Mesendoderm (in vitro differentiated cells): Measurements from ENCODE around the gene B3GNT9. TPM values are rescaled to one million over a fixed set of nuclear protein-coding genes. Genes with fewer than 3 reads are reported as not detected.

Experiments
- DNase-seq: peaks from one replicate; pipeline ENCODE4 v3.0.0; 2013
- H2AK5ac ChIP-seq: 2 replicates; pipeline ENCODE4 v1.6.1; 2013; ENCODE audit warnings: low read length, inconsistent platforms
- H2BK120ac ChIP-seq: 2 replicates; pipeline ENCODE4 v1.6.1; 2013; ENCODE audit warnings: low read depth, mild to moderate bottlenecking, low read length, moderate library complexity, mixed read lengths
- H2BK15ac ChIP-seq: replicated peaks from 2 replicates; pipeline ENCODE4 v1.6.1; 2013; ENCODE audit warnings: low read depth, mild to moderate bottlenecking, moderate library complexity
- H2BK5ac ChIP-seq: 2 replicates; pipeline ENCODE4 v1.6.1; 2013; ENCODE audit warnings: low read length, inconsistent platforms
- H3K18ac ChIP-seq: 2 replicates; pipeline ENCODE4 v1.6.1; 2013; ENCODE audit warnings: mild to moderate bottlenecking, low read length, mixed read lengths
- H3K23ac ChIP-seq: one replicate; pipeline ENCODE4 v1.6.1; 2013; ENCODE audit warnings: low read length
- H3K27ac ChIP-seq: 2 replicates; pipeline ENCODE4 v1.5.1; 2013; ENCODE audit warnings: low read depth, mild to moderate bottlenecking, inconsistent platforms, low read length, moderate library complexity
- H3K27me3 ChIP-seq: 2 replicates; pipeline ENCODE4 v1.6.1; 2013; ENCODE audit warnings: low read length, control low read depth, mild to moderate bottlenecking, inconsistent platforms; ENCODE audit not compliant: insufficient read depth, poor library complexity
- H3K36me3 ChIP-seq: 2 replicates; pipeline ENCODE4 v1.6.1; 2013; ENCODE audit warnings: low read length, inconsistent platforms; ENCODE audit not compliant: control insufficient read depth, insufficient read depth
- H3K4ac ChIP-seq: one replicate; pipeline ENCODE4 v1.6.1; 2013; ENCODE audit warnings: low read depth, mild to moderate bottlenecking, low read length, moderate library complexity
- H3K4me1 ChIP-seq: 2 replicates; pipeline ENCODE4 v1.6.1; 2013; ENCODE audit warnings: low read depth, low read length, inconsistent platforms; ENCODE audit not compliant: control insufficient read depth
- H3K4me2 ChIP-seq: 2 replicates; pipeline ENCODE4 v1.6.1; 2013; ENCODE audit warnings: low read length
- H3K4me3 ChIP-seq: 2 replicates; pipeline ENCODE4 v1.5.1; 2013; ENCODE audit warnings: mild to moderate bottlenecking, low read length
- H3K56ac ChIP-seq: one replicate; pipeline ENCODE4 v1.6.1; 2013; ENCODE audit warnings: low read length
- H3K79me1 ChIP-seq: 2 replicates; pipeline ENCODE4 v1.6.1; 2013; ENCODE audit warnings: low read length, inconsistent platforms
- H3K79me2 ChIP-seq: 2 replicates; pipeline ENCODE4 v1.6.1; 2013; ENCODE audit warnings: mild to moderate bottlenecking, low read length; ENCODE audit not compliant: control insufficient read depth, insufficient read depth
- H3K9ac ChIP-seq: 2 replicates; pipeline ENCODE4 v1.6.1; 2013; ENCODE audit warnings: low read length, inconsistent platforms
- H4K5ac ChIP-seq: one replicate; pipeline ENCODE4 v1.6.1; 2013; ENCODE audit warnings: low read length
- H4K8ac ChIP-seq: one replicate; pipeline ENCODE4 v1.6.1; 2013; ENCODE audit warnings: low read depth, mild to moderate bottlenecking, control low read depth, low read length, moderate library complexity
- WGBS: extraction: QIAGEN DNeasy Blood & Tissue Kit; methylation state at CpG from one replicate; pipeline ENCODE4 v1.1.7; 2013; ENCODE audit warnings: low lambda C conversion rate, missing lambda C conversion rate; ENCODE audit not compliant: insufficient coverage; ENCODE audit errors: extremely low coverage; 5-methylcytosine and 5-hydroxymethylcytosine counted together
- polyA plus RNA-seq, 2 experiments: library from polyadenylated mRNA; stranded (reverse); fragments of 200-250 nt; gene quantifications; one replicate each; pipeline ENCODE4 v1.2.3, GENCODE V29; 2013

The B3GNT9 gene
- polyA plus RNA-seq (2013, experiment 1 of 2) = 2.2 TPM
- 2.0 TPM for polyA plus RNA-seq (2013, experiment 2 of 2)

DNA sequence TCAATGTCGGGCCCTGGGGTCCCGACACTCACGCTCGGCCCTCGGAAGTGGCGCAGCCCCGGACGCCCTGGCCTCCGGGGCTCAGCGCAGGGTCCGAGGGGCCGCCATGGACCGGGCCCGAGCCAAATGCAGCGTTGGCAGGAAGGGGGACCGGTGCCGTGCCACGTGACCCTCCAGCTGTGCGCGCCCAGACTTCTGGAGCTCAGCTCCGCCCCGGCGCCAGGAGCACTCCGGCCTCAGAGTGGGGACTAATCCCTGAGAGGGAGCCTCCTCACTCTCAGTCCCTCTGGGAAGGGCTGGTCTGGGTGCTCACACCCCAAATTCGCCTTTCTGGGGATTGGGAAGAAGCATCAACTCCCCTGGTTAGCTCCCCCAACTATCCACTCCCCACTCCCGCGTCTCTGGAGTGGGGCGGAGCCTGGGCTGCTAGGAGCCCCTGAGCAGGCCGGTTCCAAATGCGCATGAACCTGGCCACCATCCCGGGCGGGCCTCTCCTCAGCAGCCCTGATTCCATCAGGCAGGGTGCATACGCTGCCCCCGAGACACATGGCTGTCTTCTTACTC lies at the start of gene B3GNT9:
B3GNT9 (minus strand) TSS at position 166 of the 564 bp plus-strand sequence. CDS start 513 bp downstream, outside the sequence.
- no CpG with 5 or more reads among the region's 34 CpGs for WGBS
- Histone ChIP-seq H3K4ac (peak within 1 kb of the TSS; percentile 45), H2BK5ac (peak within 1 kb of the TSS; percentile 10), H4K8ac (no peak within 1 kb of the TSS), H3K79me1 (no peaks in the 10 kb centered on the region), H3K18ac (peak within 1 kb of the TSS; percentile 83), H3K4me2 (peak within 1 kb of the TSS; percentile 61), H3K36me3 (peaks cover 3% of the 10 kb centered on the region), H3K9ac (peak within 1 kb of the TSS; percentile 86), H3K4me1 (no peaks in the 10 kb centered on the region), H2BK15ac (no peak within 1 kb of the TSS), H2AK5ac (no peak within 1 kb of the TSS), H3K27me3 (peaks cover 23% of the 10 kb centered on the region), H3K23ac (no peak within 1 kb of the TSS), H3K56ac (peak within 1 kb of the TSS; percentile 96), H3K27ac (no peak within 1 kb of the TSS), H3K4me3 (peak within 1 kb of the TSS; percentile 63), H2BK120ac (peak within 1 kb of the TSS; percentile 10), H3K79me2 (no peaks in the 10 kb centered on the region), H4K5ac (no peak within 1 kb of the TSS)
- peak; percentile 76 for DNase-seq

- Histone ChIP-seq H2BK15ac (no peak overlapping the region), H3K36me3 (peaks cover 19% of the 10 kb centered on the region), H3K4me3 (no peak overlapping the region), H3K4me2 (no peak overlapping the region), H4K5ac (no peak overlapping the region), H3K23ac (no peak overlapping the region), H3K4me1 (no peaks in the 10 kb centered on the region), H3K56ac (peak overlapping the region; percentile 30), H2BK5ac (no peak overlapping the region), H3K9ac (no peak overlapping the region), H2AK5ac (no peak overlapping the region), H3K18ac (no peak overlapping the region), H4K8ac (no peak overlapping the region), H3K27ac (no peak overlapping the region), H2BK120ac (no peak overlapping the region), H3K27me3 (no peaks in the 10 kb centered on the region), H3K79me2 (no peaks in the 10 kb centered on the region), H3K4ac (no peak overlapping the region), H3K79me1 (no peaks in the 10 kb centered on the region)
- WGBS = no CpG with 5 or more reads among the region's 8 CpGs
- no peak for DNase-seq
Measured at GRCh38 chr16:67200491-67200890, 49.7 kb upstream of the B3GNT9 start.

- Histone ChIP-seq H3K36me3 (peaks cover 23% of the 10 kb centered on the region), H3K4me1 (no peaks in the 10 kb centered on the region), H3K9ac (peak overlapping the region; percentile 62), H3K56ac (peak overlapping the region; percentile 81), H2BK5ac (no peak overlapping the region), H3K79me2 (no peaks in the 10 kb centered on the region), H2BK120ac (no peak overlapping the region), H3K27ac (no peak overlapping the region), H3K4me3 (peak overlapping the region; percentile 42), H3K4ac (no peak overlapping the region), H3K18ac (no peak overlapping the region), H4K8ac (no peak overlapping the region), H2BK15ac (no peak overlapping the region), H3K23ac (no peak overlapping the region), H4K5ac (no peak overlapping the region), H2AK5ac (no peak overlapping the region), H3K4me2 (peak overlapping the region; percentile 53), H3K27me3 (no peaks in the 10 kb centered on the region), H3K79me1 (peaks cover under 1% of the 10 kb centered on the region)
- DNase-seq = peak; percentile 61
- no CpG with 5 or more reads among the region's 22 CpGs for WGBS
Measured at GRCh38 chr16:67199808-67200198, 49.0 kb upstream of the B3GNT9 start.

DNA sequence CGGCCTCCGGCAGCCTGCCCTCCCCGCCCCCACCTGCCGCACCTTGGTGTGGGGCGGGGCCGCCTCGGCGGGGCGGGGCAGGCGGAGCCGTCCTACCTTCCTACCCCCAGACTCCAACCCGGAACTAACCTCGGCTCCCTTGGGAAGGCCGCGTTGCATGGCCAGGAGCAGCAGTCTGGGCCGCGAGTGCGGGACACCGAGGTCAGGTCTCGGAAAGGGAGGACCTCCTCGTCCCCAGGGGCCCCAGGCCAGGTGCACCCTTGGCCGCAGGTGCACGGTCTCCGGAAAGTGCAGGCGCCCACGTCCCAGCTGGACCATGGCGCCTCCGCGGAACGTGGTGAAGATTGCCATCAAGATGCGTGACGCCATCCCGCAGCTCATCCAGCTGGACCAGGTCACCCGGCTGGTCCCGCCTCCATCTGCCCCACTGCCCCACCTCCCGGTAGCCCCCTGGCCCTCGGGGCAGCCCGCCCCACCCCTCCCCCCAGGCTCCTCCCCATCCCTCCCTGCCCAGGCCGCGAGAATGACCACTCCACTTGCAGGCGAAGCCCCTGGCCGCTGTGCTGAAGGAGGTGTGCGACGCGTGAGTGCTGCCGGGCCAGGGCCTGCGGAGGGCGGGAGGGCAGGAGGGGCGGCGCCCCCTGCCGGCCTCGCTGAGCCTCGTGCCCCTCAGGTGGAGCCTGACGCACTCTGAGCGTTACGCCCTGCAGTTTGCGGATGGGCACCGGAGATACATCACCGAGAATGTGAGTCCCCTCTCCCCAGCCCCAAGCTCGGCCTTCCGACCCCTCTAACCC lies 48.4 kb upstream of the B3GNT9 start, which contains the start of gene ELMO3:
ELMO3 (plus strand) TSS at position 121 of the 797 bp plus-strand sequence; CDS start at position 317, 196 bp downstream.
- no peak within 1 kb of the TSS for H3K27ac ChIP-seq
- H3K36me3 ChIP-seq = peaks cover 27% of the 10 kb centered on the region
- no peak within 1 kb of the TSS for H2BK120ac ChIP-seq
- WGBS = no CpG with 5 or more reads among the region's 61 CpGs
- no peak within 1 kb of the TSS for H3K18ac ChIP-seq
- H4K8ac ChIP-seq = no peak within 1 kb of the TSS
- no peak within 1 kb of the TSS for H2BK15ac ChIP-seq
- peak within 1 kb of the TSS; percentile 72 for H3K9ac ChIP-seq
- no peak within 1 kb of the TSS for H4K5ac ChIP-seq
- peak within 1 kb of the TSS; percentile 81 for H3K56ac ChIP-seq
- H3K4me1 ChIP-seq = no peaks in the 10 kb centered on the region
- no peak within 1 kb of the TSS for H3K23ac ChIP-seq
- H3K4me2 ChIP-seq = peak within 1 kb of the TSS; percentile 76
- no peaks in the 10 kb centered on the region for H3K27me3 ChIP-seq
- H3K79me1 ChIP-seq = peaks cover 4% of the 10 kb centered on the region
- peak; percentile 90 for DNase-seq
- peaks cover 3% of the 10 kb centered on the region for H3K79me2 ChIP-seq
- no peak within 1 kb of the TSS for H2AK5ac ChIP-seq
- no peak within 1 kb of the TSS for H2BK5ac ChIP-seq
- H3K4ac ChIP-seq = no peak within 1 kb of the TSS
- peak within 1 kb of the TSS; percentile 47 for H3K4me3 ChIP-seq

DNA sequence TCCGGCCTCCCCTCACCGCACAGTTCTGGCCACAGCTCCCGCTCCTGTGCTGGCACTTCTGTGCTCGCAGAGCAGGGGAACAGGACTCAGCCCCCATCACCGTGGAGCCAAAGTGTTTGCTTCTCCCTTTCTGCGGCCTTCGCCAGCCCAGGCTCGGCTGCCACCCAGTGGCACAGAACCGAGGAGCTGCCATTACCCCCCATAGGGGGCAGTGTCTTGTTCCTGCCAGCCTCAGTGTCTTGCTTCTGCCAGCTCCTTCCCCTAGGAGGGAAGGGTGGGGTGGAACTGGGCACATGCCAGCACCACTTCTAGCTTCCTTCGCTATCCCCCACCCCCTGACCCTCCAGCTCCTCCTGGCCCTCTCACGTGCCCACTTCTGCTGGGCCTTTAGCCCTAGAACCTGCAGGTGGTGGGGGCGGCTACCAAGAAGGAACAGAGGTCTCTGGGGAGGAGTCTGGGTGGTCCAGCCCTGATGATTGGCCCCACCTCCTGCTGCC lies 47.5 kb upstream of the B3GNT9 start:
- DNase-seq = peak; percentile 63
- Histone ChIP-seq H3K56ac (no peak overlapping the region), H3K4me2 (no peak overlapping the region), H3K27ac (no peak overlapping the region), H3K4me3 (no peak overlapping the region), H4K5ac (no peak overlapping the region), H3K9ac (no peak overlapping the region), H2BK15ac (no peak overlapping the region), H3K4ac (no peak overlapping the region), H2AK5ac (no peak overlapping the region), H3K27me3 (no peaks in the 10 kb centered on the region), H3K4me1 (peaks cover under 1% of the 10 kb centered on the region), H2BK5ac (no peak overlapping the region), H2BK120ac (no peak overlapping the region), H3K23ac (no peak overlapping the region), H3K79me2 (peaks cover 12% of the 10 kb centered on the region), H3K79me1 (peaks cover 11% of the 10 kb centered on the region), H3K36me3 (peaks cover 27% of the 10 kb centered on the region), H3K18ac (no peak overlapping the region), H4K8ac (no peak overlapping the region)
- no CpG with 5 or more reads among the region's 12 CpGs for WGBS
